NCI-H1694 treated with DMSO at 0.1 percent for 48 hours (cell line): ENCODE measurements around the gene ACOX3.
"Not testable (repeated sequence)": the region's sequence is repeated elsewhere in the genome, so short reads cannot be mapped to it uniquely, and the experiment has no call there.

ENCODE experiments used
- DNase-seq: peaks from one replicate; lab custom pipeline; 2025; lab: John Stamatoyannopoulos, UW

The ACOX3 gene

GRCh38 chr4:8386731-8387130, 53.8 kb downstream of the ACOX3 start:
- DNase-seq: no peak

- not testable (repeated sequence) for DNase-seq
These were observed 54.4 kb downstream of the ACOX3 start for GRCh38 chr4:8386131-8386530.

GRCh38 chr4:8385611-8386010, 54.9 kb downstream of the ACOX3 start:
- DNase-seq: no peak

GRCh38 chr4:8385106-8385505, 55.4 kb downstream of the ACOX3 start:
- no peak for DNase-seq

- DNase-seq: no peak
These were observed 56.0 kb downstream of the ACOX3 start for GRCh38 chr4:8384397-8385060.

GRCh38 chr4:8383451-8384160, 56.9 kb downstream of the ACOX3 start:
- DNase-seq: no peak

GRCh38 chr4:8383016-8383415, 57.5 kb downstream of the ACOX3 start:
- DNase-seq: peak; percentile 12

GRCh38 chr4:8381814-8382581, 58.5 kb downstream of the ACOX3 start:
- DNase-seq: no peak

- no peak for DNase-seq
These were observed 59.8 kb downstream of the ACOX3 start for GRCh38 chr4:8380511-8381415.

GRCh38 chr4:8379771-8380170, 60.8 kb downstream of the ACOX3 start:
- no peak for DNase-seq

GRCh38 chr4:8379281-8379680, 61.2 kb downstream of the ACOX3 start:
- DNase-seq: no peak

GRCh38 chr4:8378776-8379175, 61.7 kb downstream of the ACOX3 start:
- no peak for DNase-seq

- no peak for DNase-seq
These were observed 62.3 kb downstream of the ACOX3 start for GRCh38 chr4:8378101-8378724.

- DNase-seq: no peak
These were observed 63.1 kb downstream of the ACOX3 start for GRCh38 chr4:8377103-8378075.

- DNase-seq: no peak
These were observed 64.0 kb downstream of the ACOX3 start for GRCh38 chr4:8376361-8377102.

- DNase-seq: no peak
These were observed 65.5 kb downstream of the ACOX3 start for GRCh38 chr4:8374851-8375649.

- no peak for DNase-seq
These were observed 66.5 kb downstream of the ACOX3 start for GRCh38 chr4:8373973-8374545.

- no peak for DNase-seq
These were observed 67.1 kb downstream of the ACOX3 start for GRCh38 chr4:8373270-8373972.
